Naive thymus-derived CD8-positive, alpha-beta T cell (primary cell): ENCODE results near the gene COX6B1. TPM values are rescaled to one million over a fixed set of nuclear protein-coding genes. Genes with fewer than 3 reads are reported as not detected.
A peak's percentile ranks its signal among the peaks of the same experiment; 100 is the strongest.

Experiments used
- ATAC-seq, 2 donors: fragments of 150-1000 bp; cut with Tn5 transposase in 1 of 2; sonication (Bioruptor Pico), chemical (Tn5 transposase) in 1 of 2; 1 replicate in 1 of 2; 2 replicates in 1 of 2; pipeline ENCODE4 v1.10.0; 2021; ENCODE audit warnings: mild to moderate bottlenecking in 2 of 2, moderate library complexity in 2 of 2
- POLR2A ChIA-PET: fragments of 350-600 bp; sonication (Branson Sonifier 250); formaldehyde crosslinking; loops from one replicate; lab custom pipeline; 2021; ENCODE audit warnings: antibody characterized with exemption; lab: Charles Lee
- DNase-seq, 10 donors: peaks; one replicate each; pipeline versions ENCODE4 v3.0.0 to v3.0.0-alpha.2; 2020 to 2022
- H3K27ac Mint-ChIP-seq, 10 donors: one replicate each; pipeline ENCODE4 v1.8.0; 2020 to 2022; ENCODE audit warnings: mild to moderate bottlenecking in 10 of 10, mixed read lengths in 10 of 10, moderate library complexity in 4 of 10, inconsistent platforms in 1 of 10
- H3K27me3 Mint-ChIP-seq, 5 donors: one replicate each; pipeline ENCODE4 v1.8.0; 2021 to 2022; ENCODE audit warnings: mixed read lengths in 5 of 5
- H3K36me3 Mint-ChIP-seq, 3 donors: one replicate each; pipeline ENCODE4 v1.8.0; 2020 to 2022; ENCODE audit warnings: mixed read lengths in 3 of 3, mild to moderate bottlenecking in 2 of 3, inconsistent platforms in 1 of 3
- H3K4me1 Mint-ChIP-seq, 4 donors: one replicate each; pipeline ENCODE4 v1.8.0; 2021 to 2022; ENCODE audit warnings: mixed read lengths in 4 of 4
- H3K4me3 Mint-ChIP-seq, 10 donors: one replicate each; pipeline ENCODE4 v1.8.0; 2020 to 2022; ENCODE audit warnings: mild to moderate bottlenecking in 10 of 10, mixed read lengths in 10 of 10, moderate library complexity in 6 of 10, inconsistent platforms in 1 of 10
- H3K9me3 Mint-ChIP-seq, 9 donors: one replicate each; pipeline ENCODE4 v1.8.0; 2020 to 2022; ENCODE audit warnings: mixed read lengths in 9 of 9, mild to moderate bottlenecking in 3 of 9, inconsistent platforms in 1 of 9, moderate library complexity in 1 of 9
- polyA plus RNA-seq, 3 donors: library from polyadenylated mRNA; unstranded; fragments of 300-500 nt; fragmentation: Illumina TruSeq; gene quantifications; one replicate each; pipeline ENCODE4 v1.2.3, GENCODE V29; 2021
- total RNA-seq, 8 experiments: library from RNA in 2 of 8; stranded (reverse) in 2 of 8; gene quantifications; one replicate each; pipeline ENCODE4 v1.2.3 and lab custom pipeline; 2021 to 2026

Gene COX6B1
- total and polyA plus RNA-seq, 5 experiments from 2014 or later, result 197 to 920 (median 824) TPM

- peak overlapping the region; percentile 85 to 98 (median 94) for H3K27ac Mint-ChIP-seq
- POLR2A ChIA-PET, result interaction anchor here (0.8 to 2.8 kb wide), 12 partner anchors 11 to 257 kb away, joined by 3 to 24 read pairs (median 4); partner anchors contain the start of genes HSPB6, IGFLR1, KMT2B and LIN37
- peak; percentile 84 to 96 (median 91) for DNase-seq
These were observed 54.3 kb downstream of the COX6B1 start for GRCh38 chr19:35702223-35703012.

GRCh38 chr19:35703343-35703742 is 55.2 kb downstream of the COX6B1 start:
- Mint-ChIP-seq H3K4me3 (peak overlapping the region in 3 of 10 donors; percentile 93 to 98 (median 97)), H3K9me3 (no peaks in the 10 kb centered on the region), H3K36me3 (no peaks in the 10 kb centered on the region), H3K4me1 (peaks cover 5 to 9% (median 8%) of the 10 kb centered on the region in 4 donors), H3K27ac (no peak overlapping the region), H3K27me3 (peaks cover 0 to 9% (median 2%) of the 10 kb centered on the region in 5 donors)
- ATAC-seq (no peak), DNase-seq (no peak)
- POLR2A ChIA-PET, result interaction anchor here (1.3 to 2.8 kb wide), 5 partner anchors 11 to 55 kb away, joined by 3 to 24 read pairs (median 6); partner anchors contain the start of genes HSPB6, IGFLR1, PSENEN and U2AF1L4

More at GRCh38 chr19:35702223-35703012, 54.3 kb downstream of the COX6B1 start:
- ATAC-seq, result peak; percentile 99 to 100
- peaks cover 5 to 9% (median 8%) of the 10 kb centered on the region in 4 donors for H3K4me1 Mint-ChIP-seq
- peak overlapping the region; percentile 91 to 99 (median 98) for H3K4me3 Mint-ChIP-seq
- H3K9me3 Mint-ChIP-seq, result no peaks in the 10 kb centered on the region
- no peaks in the 10 kb centered on the region for H3K36me3 Mint-ChIP-seq
- H3K27me3 Mint-ChIP-seq, result peaks cover 0 to 9% (median 2%) of the 10 kb centered on the region in 5 donors

- Mint-ChIP-seq H3K4me1 (peaks cover 5 to 9% (median 8%) of the 10 kb centered on the region in 4 donors), H3K4me3 (peak within 1 kb of the TSS in 1 of 10 donors; percentile 97), H3K27ac (peak within 1 kb of the TSS in 1 of 10 donors; percentile 11), H3K27me3 (peaks cover 0 to 9% (median 2%) of the 10 kb centered on the region in 5 donors), H3K36me3 (no peaks in the 10 kb centered on the region), H3K9me3 (no peaks in the 10 kb centered on the region)
- POLR2A ChIA-PET, result interaction anchor here (0.6 to 2.8 kb wide), 3 partner anchors 10 to 147 kb away, joined by 4 to 24 read pairs (median 14); partner anchors contain the start of genes PSENEN and U2AF1L4
- DNase-seq (no peak), ATAC-seq (no peak)
These were observed 56.1 kb downstream of the COX6B1 start, which contains the start of gene ZBTB32 for GRCh38 chr19:35704218-35704617. Gene ZBTB32 (plus strand): TSS chr19:35704558. CDS start chr19:35714627, 10,069 bp downstream.

Other genes with a start within 250 kb of the COX6B1 start
- gene FFAR2, start 200.1 kb upstream of the COX6B1 start, total RNA-seq, result not detected
- gene FFAR2, start 200.1 kb upstream of the COX6B1 start, polyA plus RNA-seq, result not detected
- not detected for gene KRTDAP, start 157.9 kb upstream of the COX6B1 start, total RNA-seq
- gene KRTDAP, start 157.9 kb upstream of the COX6B1 start, polyA plus RNA-seq, result not detected
- 1 to 10 TPM; 1.8 to 2.6 TPM for gene DMKN, start 134.7 kb upstream of the COX6B1 start, total RNA-seq
- 1 to 10 TPM in 1 of 3 donors, under 1 TPM in 2; 0.27 to 5.8 (median 0.42) TPM for gene DMKN, start 134.7 kb upstream of the COX6B1 start, polyA plus RNA-seq
- under 1 TPM in 1 of 2 experiments, not detected in 1; 0.31 TPM for gene SBSN, start 120.0 kb upstream of the COX6B1 start, total RNA-seq
- gene SBSN, start 120.0 kb upstream of the COX6B1 start, polyA plus RNA-seq, result not detected
- gene GAPDHS, start 114.9 kb upstream of the COX6B1 start, total RNA-seq, result not detected
- not detected for gene GAPDHS, start 114.9 kb upstream of the COX6B1 start, polyA plus RNA-seq
- gene TMEM147, start 102.7 kb upstream of the COX6B1 start, total RNA-seq, result 10 to 100 TPM; 31.1 to 34.3 TPM
- gene TMEM147, start 102.7 kb upstream of the COX6B1 start, polyA plus RNA-seq, result 100 to 1,000 TPM; 151 to 159 (median 157) TPM
- not detected for gene ATP4A, start 84.7 kb upstream of the COX6B1 start, total RNA-seq
- not detected for gene ATP4A, start 84.7 kb upstream of the COX6B1 start, polyA plus RNA-seq
- not detected for gene PMIS2, start 62.1 kb upstream of the COX6B1 start, total RNA-seq
- not detected for gene PMIS2, start 62.1 kb upstream of the COX6B1 start, polyA plus RNA-seq
- gene HAUS5, start 35.6 kb upstream of the COX6B1 start, total RNA-seq, result 10 to 100 TPM; 27.1 to 29.8 TPM
- 1 to 10 TPM; 6.6 to 7.7 (median 7.2) TPM for gene HAUS5, start 35.6 kb upstream of the COX6B1 start, polyA plus RNA-seq
- gene RBM42, start 19.3 kb upstream of the COX6B1 start, total RNA-seq, result 10 to 100 TPM; 55.5 to 56.2 TPM
- gene RBM42, start 19.3 kb upstream of the COX6B1 start, polyA plus RNA-seq, result 10 to 100 TPM; 54.1 to 59.7 (median 58.0) TPM
- 1 to 10 TPM in 1 of 2 experiments, under 1 TPM in 1; 0.55 to 1.0 TPM for gene ETV2, start 6.6 kb upstream of the COX6B1 start, total RNA-seq
- gene ETV2, start 6.6 kb upstream of the COX6B1 start, polyA plus RNA-seq, result under 1 TPM in 2 of 3 donors, not detected in 1; 0.27 to 0.47 TPM
- gene UPK1A, start 18.2 kb downstream of the COX6B1 start, total RNA-seq, result not detected
- gene UPK1A, start 18.2 kb downstream of the COX6B1 start, polyA plus RNA-seq, result not detected
- gene ZBTB32, start 56.2 kb downstream of the COX6B1 start, total RNA-seq, result under 1 TPM; 0.21 to 0.36 TPM
- gene ZBTB32, start 56.2 kb downstream of the COX6B1 start, polyA plus RNA-seq, result under 1 TPM; 0.15 to 0.68 (median 0.43) TPM
- 10 to 100 TPM; 73.9 to 79.2 TPM for gene KMT2B, start 69.7 kb downstream of the COX6B1 start, total RNA-seq
- 1 to 10 TPM in 1 of 3 donors, under 1 TPM in 2; 0.60 to 2.8 (median 0.83) TPM for gene KMT2B, start 69.7 kb downstream of the COX6B1 start, polyA plus RNA-seq
- gene IGFLR1, start 94.1 kb downstream of the COX6B1 start, total RNA-seq, result 10 to 100 TPM; 79.8 to 82.5 TPM
- gene IGFLR1, start 94.1 kb downstream of the COX6B1 start, polyA plus RNA-seq, result 10 to 100 TPM; 70.2 to 92.7 (median 92.6) TPM
- 10 to 100 TPM; 52.7 to 53.1 TPM for gene U2AF1L4, start 97.1 kb downstream of the COX6B1 start, total RNA-seq
- 10 to 100 TPM; 43.1 to 93.1 (median 76.6) TPM for gene U2AF1L4, start 97.1 kb downstream of the COX6B1 start, polyA plus RNA-seq
- gene PSENEN, start 97.3 kb downstream of the COX6B1 start, total RNA-seq, result 10 to 100 TPM; 23.0 to 26.2 TPM
- gene PSENEN, start 97.3 kb downstream of the COX6B1 start, polyA plus RNA-seq, result 10 to 100 TPM; 68.7 to 76.5 (median 71.2) TPM
- gene LIN37, start 100.3 kb downstream of the COX6B1 start, total RNA-seq, result 10 to 100 TPM; 14.0 to 16.6 TPM
- gene LIN37, start 100.3 kb downstream of the COX6B1 start, polyA plus RNA-seq, result 10 to 100 TPM in 1 of 3 donors, 1 to 10 TPM in 2; 5.4 to 15.5 (median 8.1) TPM
- gene HSPB6, start 108.7 kb downstream of the COX6B1 start, total RNA-seq, result not detected
- not detected for gene HSPB6, start 108.7 kb downstream of the COX6B1 start, polyA plus RNA-seq
- gene PROSER3, start 109.9 kb downstream of the COX6B1 start, total RNA-seq, result 10 to 100 TPM; 42.0 to 43.5 TPM
- gene PROSER3, start 109.9 kb downstream of the COX6B1 start, polyA plus RNA-seq, result 1 to 10 TPM; 3.4 to 7.4 (median 5.8) TPM
- gene ARHGAP33, start 127.2 kb downstream of the COX6B1 start, total RNA-seq, result 10 to 100 TPM in 1 of 2 experiments, 1 to 10 TPM in 1; 8.7 to 11.1 TPM
- gene ARHGAP33, start 127.2 kb downstream of the COX6B1 start, polyA plus RNA-seq, result under 1 TPM in 1 of 3 donors, not detected in 2; 0.13 TPM
- not detected for gene PRODH2, start 164.5 kb downstream of the COX6B1 start, total RNA-seq
- not detected for gene PRODH2, start 164.5 kb downstream of the COX6B1 start, polyA plus RNA-seq
- under 1 TPM in 1 of 2 experiments, not detected in 1; 0.27 TPM for gene NPHS1, start 204.2 kb downstream of the COX6B1 start, total RNA-seq
- gene NPHS1, start 204.2 kb downstream of the COX6B1 start, polyA plus RNA-seq, result under 1 TPM in 1 of 3 donors, not detected in 2; 0.50 TPM
- under 1 TPM; 0.96 to 0.99 TPM for gene KIRREL2, start 208.6 kb downstream of the COX6B1 start, total RNA-seq
- gene KIRREL2, start 208.6 kb downstream of the COX6B1 start, polyA plus RNA-seq, result under 1 TPM; 0.16 to 0.77 (median 0.35) TPM
- gene APLP1, start 220.3 kb downstream of the COX6B1 start, total RNA-seq, result not detected
- not detected for gene APLP1, start 220.3 kb downstream of the COX6B1 start, polyA plus RNA-seq